AG04450 (cell line): ENCODE measurements around the gene PHIP. TPM values are rescaled to one million over a fixed set of nuclear protein-coding genes. Genes with fewer than 3 reads are reported as not detected.

Experiments
- CTCF ChIA-PET: fragments of 300-600, 350-600 bp; formaldehyde crosslinking; extraction: SDS; loops from one replicate; lab custom pipeline; 2022; ENCODE audit warnings: antibody characterized with exemption, inconsistent platforms; lab: Charles Lee
- POLR2A ChIA-PET: fragments of 350-600 bp; formaldehyde crosslinking; extraction: SDS; loops from one replicate; lab custom pipeline; 2021; ENCODE audit warnings: antibody characterized with exemption, inconsistent platforms; lab: Yijun Ruan, JAX
- DNase-seq: peaks from one replicate; pipeline ENCODE4 v3.0.0-alpha.2; 2011; ENCODE audit warnings: low read depth, low spot score
- H3K27ac ChIP-seq: one replicate; pipeline ENCODE4 v1.5.1; 2012; ENCODE audit warnings: low read depth, low read length, control low read depth
- H3K27me3 ChIP-seq: one replicate; pipeline ENCODE4 v1.6.0; 2012; ENCODE audit warnings: low read length; ENCODE audit not compliant: control insufficient read depth, insufficient read depth
- H3K4me3 ChIP-seq: 2 replicates; pipeline ENCODE4 v1.5.1; 2011; ENCODE audit warnings: mild to moderate bottlenecking, low read depth, low read length, control low read depth
- H3K9me3 ChIP-seq: 2 replicates; pipeline ENCODE4 v1.5.1; 2012; ENCODE audit warnings: low read length; ENCODE audit not compliant: control insufficient read depth, insufficient read depth
- CTCF ChIP-seq: IDR thresholded peaks from 2 replicates; pipeline ENCODE4 v1.5.1; 2011; ENCODE audit warnings: low read depth, low read length, control low read depth, inconsistent platforms
- polyA plus RNA-seq: library from polyadenylated mRNA; depleted of rRNA; stranded (reverse); fragments of >200 nt; gene quantifications from 2 replicates; pipeline ENCODE4 v1.2.3, GENCODE V29; 2011

PHIP gene
- polyA plus RNA-seq, 1 experiment, result 11.1 TPM

GRCh38 chr6:79065232-79065631, 12.8 kb downstream of the PHIP start:
- Histone ChIP-seq H3K27me3 (no peaks in the 10 kb centered on the region), H3K9me3 (no peaks in the 10 kb centered on the region), H3K27ac (no peak overlapping the region), H3K4me3 (no peak overlapping the region)
- ChIA-PET POLR2A (interaction anchor here (1.5 kb wide), 1 partner anchor 13 kb away, joined by 4 read pairs; the partner anchor contains the start of gene PHIP), CTCF (interaction anchor here (1.0 kb wide), 1 partner anchor 8 kb away, joined by 3 read pairs; no protein-coding TSS in a partner anchor)
- no peak for TF ChIP-seq CTCF
- no peak for DNase-seq

GRCh38 chr6:79064635-79065034, 13.4 kb downstream of the PHIP start:
- ChIA-PET POLR2A (no interaction called here), CTCF (interaction anchor here (0.6 kb wide), 1 partner anchor 27 kb away, joined by 4 read pairs; no protein-coding TSS in a partner anchor)
- TF ChIP-seq CTCF, result no peak
- Histone ChIP-seq H3K9me3 (no peaks in the 10 kb centered on the region), H3K27me3 (no peaks in the 10 kb centered on the region), H3K4me3 (no peak overlapping the region), H3K27ac (no peak overlapping the region)
- DNase-seq, result no peak

GRCh38 chr6:79062708-79063107, 15.3 kb downstream of the PHIP start:
- CTCF ChIA-PET, result interaction anchor here (1.0 kb wide), 1 partner anchor 14 kb away, joined by 3 read pairs; no protein-coding TSS in a partner anchor
- H3K27ac ChIP-seq, result no peak overlapping the region
- H3K27me3 ChIP-seq, result no peaks in the 10 kb centered on the region
- POLR2A ChIA-PET, result no interaction called here
- DNase-seq, result no peak
- no peak overlapping the region for H3K4me3 ChIP-seq
- no peaks in the 10 kb centered on the region for H3K9me3 ChIP-seq
- TF ChIP-seq CTCF, result no peak

GRCh38 chr6:79057746-79058145, 20.3 kb downstream of the PHIP start:
- TF ChIP-seq CTCF, result no peak
- no peak for DNase-seq
- ChIA-PET CTCF (interaction anchor here (1.0 to 1.2 kb wide), 2 partner anchors 8 to 9 kb away, joined by 3 read pairs; no protein-coding TSS in a partner anchor), POLR2A (no interaction called here)
- H3K27me3 ChIP-seq, result no peaks in the 10 kb centered on the region
- H3K4me3 ChIP-seq, result no peak overlapping the region
- H3K9me3 ChIP-seq, result no peaks in the 10 kb centered on the region
- no peak overlapping the region for H3K27ac ChIP-seq

- DNase-seq, result no peak
- no peak overlapping the region for H3K4me3 ChIP-seq
- no peaks in the 10 kb centered on the region for H3K27me3 ChIP-seq
- no peak overlapping the region for H3K27ac ChIP-seq
- TF ChIP-seq CTCF, result no peak
- ChIA-PET CTCF (interaction anchor here (1.2 kb wide), 1 partner anchor 10 kb away, joined by 3 read pairs; no protein-coding TSS in a partner anchor), POLR2A (no interaction called here)
- H3K9me3 ChIP-seq, result no peaks in the 10 kb centered on the region
Measured at GRCh38 chr6:79056226-79056625, 21.8 kb downstream of the PHIP start.
